NCI-H510A (cell line): ENCODE results near the gene TMEM94.
A peak's percentile ranks its signal among the peaks of the same experiment; 100 is the strongest.
"Not testable (repeated sequence)": the region's sequence is repeated elsewhere in the genome, so short reads cannot be mapped to it uniquely, and the experiment has no call there.

ENCODE experiments used
- DNase-seq: peaks from one replicate; lab custom pipeline; 2025; lab: John Stamatoyannopoulos, UW

The TMEM94 gene

GRCh38 chr17:75456417-75457046 lies at the start of gene TMEM94:
TSS of gene TMEM94 (plus strand) at chr17:75456635. CDS start at chr17:75471906, 15,271 bp downstream.
- peak; percentile 96 for DNase-seq

GRCh38 chr17:75407655-75408352 lies 48.6 kb upstream of the TMEM94 start:
- no peak for DNase-seq

- DNase-seq = no peak
These were observed 46.3 kb upstream of the TMEM94 start for GRCh38 chr17:75410141-75410540.

- no peak for DNase-seq
These were observed 44.9 kb upstream of the TMEM94 start for GRCh38 chr17:75411328-75412067.

- DNase-seq = peak; percentile 32
These were observed 43.7 kb upstream of the TMEM94 start for GRCh38 chr17:75412455-75413317.

- DNase-seq = no peak
These were observed 41.9 kb upstream of the TMEM94 start for GRCh38 chr17:75414488-75414887.

- DNase-seq = no peak
These were observed 40.4 kb upstream of the TMEM94 start for GRCh38 chr17:75416006-75416405.

GRCh38 chr17:75417054-75417580 lies 39.3 kb upstream of the TMEM94 start:
- DNase-seq = no peak

- DNase-seq = no peak
These were observed 37.9 kb upstream of the TMEM94 start for GRCh38 chr17:75418531-75418930.

GRCh38 chr17:75428543-75429469 lies 27.6 kb upstream of the TMEM94 start:
- no peak for DNase-seq

- DNase-seq = no peak
These were observed 26.1 kb upstream of the TMEM94 start for GRCh38 chr17:75430159-75430974.

GRCh38 chr17:75433218-75433783 lies 23.1 kb upstream of the TMEM94 start:
- DNase-seq = no peak

- DNase-seq = not testable (repeated sequence)
These were observed 22.0 kb upstream of the TMEM94 start for GRCh38 chr17:75434433-75434832.

- DNase-seq = not testable (repeated sequence)
These were observed 19.0 kb upstream of the TMEM94 start for GRCh38 chr17:75437404-75437803.

GRCh38 chr17:75439287-75439686 lies 17.1 kb upstream of the TMEM94 start:
- DNase-seq = no peak

- DNase-seq = no peak
These were observed 15.5 kb upstream of the TMEM94 start for GRCh38 chr17:75440738-75441448.

- no peak for DNase-seq
These were observed 14.0 kb upstream of the TMEM94 start for GRCh38 chr17:75442168-75443103.

GRCh38 chr17:75445296-75445695 lies 11.1 kb upstream of the TMEM94 start:
- no peak for DNase-seq
